GM19238 (cell line): Measurements from ENCODE around the gene MXRA5.
"Not testable (repeated sequence)": the region's sequence is repeated elsewhere in the genome, so short reads cannot be mapped to it uniquely, and the experiment has no call there.

Experiments
- DNase-seq: peaks from one replicate; pipeline ENCODE4 v3.0.0; 2011; ENCODE audit warnings: low spot score; ENCODE audit not compliant: insufficient read length

MXRA5 gene

GRCh38 chrX:3346501-3347259, at the start of gene MXRA5:
TSS of gene MXRA5 (minus strand) at chrX:3346652. CDS start at chrX:3343833, 2,819 bp downstream.
- no peak for DNase-seq

GRCh38 chrX:3393581-3394111, 47.2 kb upstream of the MXRA5 start:
- no peak for DNase-seq

- DNase-seq, result no peak
Observed at GRCh38 chrX:3393178-3393577, 46.7 kb upstream of the MXRA5 start.

- DNase-seq, result no peak
Observed at GRCh38 chrX:3388457-3388856, 42.0 kb upstream of the MXRA5 start.

- no peak for DNase-seq
Observed at GRCh38 chrX:3384327-3384726, 37.9 kb upstream of the MXRA5 start.

- no peak for DNase-seq
Observed at GRCh38 chrX:3380603-3381002, 34.2 kb upstream of the MXRA5 start.

GRCh38 chrX:3379111-3379510, 32.7 kb upstream of the MXRA5 start:
- DNase-seq, result no peak

- no peak for DNase-seq
Observed at GRCh38 chrX:3378156-3378555, 31.7 kb upstream of the MXRA5 start.

- DNase-seq, result no peak
Observed at GRCh38 chrX:3377560-3377959, 31.1 kb upstream of the MXRA5 start.

- not testable (repeated sequence) for DNase-seq
Observed at GRCh38 chrX:3375878-3376508, 29.5 kb upstream of the MXRA5 start.

- DNase-seq, result no peak
Observed at GRCh38 chrX:3374108-3374800, 27.8 kb upstream of the MXRA5 start.

- DNase-seq, result no peak
Observed at GRCh38 chrX:3371163-3371562, 24.7 kb upstream of the MXRA5 start.

GRCh38 chrX:3370656-3371055, 24.2 kb upstream of the MXRA5 start:
- DNase-seq, result no peak

- DNase-seq, result no peak
Observed at GRCh38 chrX:3362956-3363355, 16.5 kb upstream of the MXRA5 start.

GRCh38 chrX:3360881-3361280, 14.4 kb upstream of the MXRA5 start:
- DNase-seq, result no peak

GRCh38 chrX:3352741-3353140, 6.3 kb upstream of the MXRA5 start:
- DNase-seq, result not testable (repeated sequence)

- DNase-seq, result no peak
Observed at GRCh38 chrX:3351276-3351675, 4.8 kb upstream of the MXRA5 start.

- DNase-seq, result no peak
Observed at GRCh38 chrX:3348191-3348590, 1.7 kb upstream of the MXRA5 start.

- DNase-seq, result no peak
Observed at GRCh38 chrX:3345281-3346191, 916 bp downstream of the MXRA5 start.

- DNase-seq, result not testable (repeated sequence)
Observed at GRCh38 chrX:3343569-3343968, 2.9 kb downstream of the MXRA5 start.

GRCh38 chrX:3340016-3340415, 6.4 kb downstream of the MXRA5 start:
- DNase-seq, result no peak
